Vagina (tissue), 2 donors: ENCODE results near the gene MTHFD1L.

ENCODE experiments used
- CTCF ChIP-seq, 3 experiments: fragments of 450-650 bp in 2 of 3; fragments of 200-600 bp in 1 of 3; sonication (generic) in 1 of 3; IDR thresholded peaks; one replicate each; pipeline ENCODE4 v1.5.1; 2017 to 2019; ENCODE audit warnings: antibody characterized with exemption in 3 of 3, mild to moderate bottlenecking in 2 of 3, moderate library complexity in 2 of 3
- POLR2A ChIP-seq, 2 donors: fragments of 450-650 bp; IDR thresholded peaks; one replicate each; pipeline ENCODE4 v1.6.1; 2017; ENCODE audit warnings: antibody characterized with exemption in 2 of 2, mild to moderate bottlenecking in 2 of 2, moderate library complexity in 2 of 2
- POLR2AphosphoS5 ChIP-seq, 2 donors: sonication (generic); formaldehyde crosslinking; IDR thresholded peaks; one replicate each; pipeline ENCODE4 v1.9.0; 2017; ENCODE audit warnings: antibody characterized with exemption in 2 of 2, mild to moderate bottlenecking in 2 of 2, low read depth in 1 of 2; ENCODE audit not compliant: insufficient read depth in 1 of 2

- TF ChIP-seq CTCF (IDR thresholded peaks at IDR 0.05) (no peak), POLR2A (IDR thresholded peaks at IDR 0.05) (no peak), POLR2AphosphoS5 (IDR thresholded peaks at IDR 0.05; ENCODE audit: insufficient read depth in 1 of 2, low read depth in 1 of 2) (no peak)
These were observed 176.2 kb downstream of the MTHFD1L start for GRCh38 chr6:151041686-151042085.
